Measurements from ENCODE around the gene AKT2.

DNA sequence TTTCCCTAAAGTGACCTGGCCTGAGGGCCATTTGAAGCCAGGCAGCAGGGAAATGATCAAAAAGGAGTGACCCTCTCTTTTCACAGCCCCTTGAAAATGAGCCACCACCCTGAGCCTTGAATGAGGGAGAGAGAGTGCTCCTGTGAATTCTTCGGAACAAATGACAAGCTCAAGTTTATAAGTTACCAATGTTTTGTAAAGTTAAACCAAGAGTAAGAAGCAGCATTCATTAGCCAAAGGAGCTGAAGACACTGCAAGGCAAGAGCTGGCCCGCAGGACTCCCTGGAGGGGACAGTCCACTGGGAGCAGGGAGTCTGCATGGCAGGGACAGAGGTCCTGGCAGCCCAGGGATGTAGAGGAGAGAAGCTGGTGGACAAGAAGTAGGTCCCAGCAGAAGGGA, 42.0 kb downstream of the AKT2 start:
- TF ChIP-seq, protein P1, sequence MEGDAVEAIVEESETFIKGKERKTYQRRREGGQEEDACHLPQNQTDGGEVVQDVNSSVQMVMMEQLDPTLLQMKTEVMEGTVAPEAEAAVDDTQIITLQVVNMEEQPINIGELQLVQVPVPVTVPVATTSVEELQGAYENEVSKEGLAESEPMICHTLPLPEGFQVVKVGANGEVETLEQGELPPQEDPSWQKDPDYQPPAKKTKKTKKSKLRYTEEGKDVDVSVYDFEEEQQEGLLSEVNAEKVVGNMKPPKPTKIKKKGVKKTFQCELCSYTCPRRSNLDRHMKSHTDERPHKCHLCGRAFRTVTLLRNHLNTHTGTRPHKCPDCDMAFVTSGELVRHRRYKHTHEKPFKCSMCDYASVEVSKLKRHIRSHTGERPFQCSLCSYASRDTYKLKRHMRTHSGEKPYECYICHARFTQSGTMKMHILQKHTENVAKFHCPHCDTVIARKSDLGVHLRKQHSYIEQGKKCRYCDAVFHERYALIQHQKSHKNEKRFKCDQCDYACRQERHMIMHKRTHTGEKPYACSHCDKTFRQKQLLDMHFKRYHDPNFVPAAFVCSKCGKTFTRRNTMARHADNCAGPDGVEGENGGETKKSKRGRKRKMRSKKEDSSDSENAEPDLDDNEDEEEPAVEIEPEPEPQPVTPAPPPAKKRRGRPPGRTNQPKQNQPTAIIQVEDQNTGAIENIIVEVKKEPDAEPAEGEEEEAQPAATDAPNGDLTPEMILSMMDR (optimal IDR thresholded peaks at IDR 0.05 in 1 of 3, IDR thresholded peaks at IDR 0.05 in 1 of 3, conservative IDR thresholded peaks at IDR 0.05 in 1 of 3; ENCODE audit: extremely low read depth in 1 of 3, insufficient read depth in 2 of 3, low read length in 3 of 3) = no peak
- no peak for TF ChIP-seq EZH2 (IDR thresholded peaks at IDR 0.05; ENCODE audit: low read length)

Measured in keratinocyte (primary cell).